GM23338 (cell line): ENCODE data around the gene NTM. TPM values are rescaled to one million over a fixed set of nuclear protein-coding genes. Genes with fewer than 3 reads are reported as not detected.

Experiments
- ATAC-seq: fragments of 200-7000 bp; cut with Tn5 transposase; 3 replicates; pipeline ENCODE4 v1.9.1; 2020
- DNase-seq: peaks from one replicate; pipeline ENCODE4 v3.0.0-alpha.2; 2015; ENCODE audit warnings: low spot score
- H2AFZ ChIP-seq: fragments of 200-600 bp; sonication (generic); 2 replicates; pipeline ENCODE4 v1.8.0; 2016; ENCODE audit warnings: antibody characterized with exemption, mild to moderate bottlenecking, moderate library complexity
- H3F3A ChIP-seq: fragments of 200-600 bp; sonication (generic); replicated peaks from 2 replicates; pipeline ENCODE4 v1.8.0; 2017; ENCODE audit warnings: antibody characterized with exemption, mixed run types, low read depth
- H3K27ac ChIP-seq: fragments of 200-600 bp; sonication (generic); 2 replicates; pipeline ENCODE4 v1.6.1; 2016; ENCODE audit warnings: low read depth
- H3K27me3 ChIP-seq: fragments of 200-600 bp; sonication (generic); 2 replicates; pipeline ENCODE4 v1.8.0; 2016; ENCODE audit warnings: mild to moderate bottlenecking, mixed run types, moderate library complexity; ENCODE audit not compliant: insufficient read depth
- H3K36me3 ChIP-seq: fragments of 200-600 bp; sonication (generic); 2 replicates; pipeline ENCODE4 v1.8.0; 2016; ENCODE audit warnings: mild to moderate bottlenecking; ENCODE audit not compliant: insufficient read depth
- H3K4me1 ChIP-seq: fragments of 200-600 bp; sonication (generic); 2 replicates; pipeline ENCODE4 v1.8.0; 2016; ENCODE audit warnings: mild to moderate bottlenecking, moderate library complexity; ENCODE audit not compliant: insufficient read depth
- H3K4me2 ChIP-seq: fragments of 200-600 bp; sonication (generic); 2 replicates; pipeline ENCODE4 v1.7.1; 2017; ENCODE audit warnings: mixed run types
- H3K4me3 ChIP-seq: fragments of 200-600 bp; sonication (generic); 2 replicates; pipeline ENCODE4 v1.6.1; 2016; ENCODE audit warnings: mixed run types
- H3K79me2 ChIP-seq: fragments of 200-600 bp; sonication (generic); replicated peaks from 2 replicates; pipeline ENCODE4 v1.8.0; 2017; ENCODE audit warnings: mild to moderate bottlenecking; ENCODE audit not compliant: insufficient read depth
- H3K9me2 ChIP-seq: fragments of 200-600 bp; sonication (generic); 2 replicates; pipeline ENCODE4 v1.8.0; 2017; ENCODE audit not compliant: insufficient read depth
- H4K20me1 ChIP-seq: fragments of 200-600 bp; sonication (generic); replicated peaks from 2 replicates; pipeline ENCODE4 v1.8.0; 2017; ENCODE audit warnings: mild to moderate bottlenecking; ENCODE audit not compliant: insufficient read depth
- H3K27ac Mint-ChIP-seq: 2 replicates; pipeline ENCODE4 v1.8.0; 2020; ENCODE audit warnings: inconsistent platforms, mild to moderate bottlenecking, moderate library complexity, mixed read lengths
- H3K27me3 Mint-ChIP-seq: 3 replicates; pipeline ENCODE4 v1.8.0; 2022; ENCODE audit warnings: low read depth, mild to moderate bottlenecking, moderate library complexity, mixed read lengths, inconsistent platforms; ENCODE audit not compliant: insufficient read depth, poor library complexity
- H3K36me3 Mint-ChIP-seq: 3 replicates; pipeline ENCODE4 v1.8.0; 2021; ENCODE audit warnings: low read depth, mild to moderate bottlenecking, inconsistent platforms, moderate library complexity, mixed read lengths
- H3K4me1 Mint-ChIP-seq: 3 replicates; pipeline ENCODE4 v1.8.0; 2020; ENCODE audit warnings: mild to moderate bottlenecking, inconsistent platforms, mixed read lengths
- H3K4me3 Mint-ChIP-seq: 3 replicates; pipeline ENCODE4 v1.8.0; 2021; ENCODE audit warnings: moderate library complexity, mild to moderate bottlenecking, inconsistent platforms, mixed read lengths
- H3K9me3 Mint-ChIP-seq: 3 replicates; pipeline ENCODE4 v1.8.0; 2020; ENCODE audit warnings: moderate library complexity, mild to moderate bottlenecking, inconsistent platforms, mixed read lengths
- CREB1 ChIP-seq: fragments of 250-450 bp; sonication (Bioruptor Pico); IDR thresholded peaks from 2 replicates; pipeline ENCODE4 v1.5.0; 2020; ENCODE audit warnings: low read depth, mild to moderate bottlenecking, moderate library complexity
- EZH2 ChIP-seq: fragments of 200-600 bp; sonication (generic); IDR thresholded peaks from one replicate; pipeline ENCODE4 v1.8.0; 2017; ENCODE audit warnings: antibody characterized with exemption, mild to moderate bottlenecking, low read depth; ENCODE audit not compliant: unreplicated experiment
- EZH2phosphoT487 ChIP-seq: fragments of 200-600 bp; sonication (generic); IDR thresholded peaks from one replicate; pipeline ENCODE4 v1.8.1; 2018; ENCODE audit warnings: antibody characterized with exemption; ENCODE audit not compliant: unreplicated experiment
- JUNB ChIP-seq: IDR thresholded peaks from one replicate; pipeline ENCODE4 v1.6.1; 2016; ENCODE audit warnings: antibody characterized with exemption; ENCODE audit not compliant: unreplicated experiment
- NANOG ChIP-seq: IDR thresholded peaks from 2 replicates; pipeline ENCODE4 v1.6.1; 2016; ENCODE audit warnings: antibody characterized with exemption, borderline replicate concordance
- POLR2AphosphoS5 ChIP-seq: IDR thresholded peaks from 2 replicates; pipeline ENCODE4 v1.6.1; 2016; ENCODE audit warnings: antibody characterized with exemption, low read depth
- STAT1 ChIP-seq: IDR thresholded peaks from one replicate; pipeline ENCODE4 v1.6.1; 2016; ENCODE audit warnings: antibody characterized with exemption; ENCODE audit not compliant: unreplicated experiment
- ZNF114 ChIP-seq: fragments of 250-450 bp; sonication (Bioruptor Pico); IDR thresholded peaks from 2 replicates; pipeline ENCODE4 v1.5.0; 2020; ENCODE audit warnings: mild to moderate bottlenecking, moderate library complexity
- ZNF331 ChIP-seq: fragments of 250-450 bp; sonication (Bioruptor Pico); IDR thresholded peaks from 2 replicates; pipeline ENCODE4 v1.5.0; 2020; ENCODE audit warnings: low read depth, mild to moderate bottlenecking, moderate library complexity
- polyA plus RNA-seq: library from polyadenylated mRNA; unstranded; fragments of >200 nt; fragmentation: Nextera tagmentation; extraction: Ambion mirVana; gene quantifications from 2 replicates; pipeline ENCODE4 v1.2.1, GENCODE V29; 2016
- total RNA-seq: library from RNA; depleted of rRNA; stranded (reverse); fragments of >200 nt; shearing (Covaris generic); gene quantifications from 2 replicates; pipeline ENCODE4 v1.2.3, GENCODE V29; 2014
- TF ChIP-seq, protein P1 (sequence below), 2 experiments: fragments of 200-600 bp in 1 of 2; sonication (generic) in 1 of 2; conservative IDR thresholded peaks; 2 replicates each; pipeline versions ENCODE4 v1.5.1 to v1.6.1; 2016 to 2017; ENCODE audit warnings: antibody characterized with exemption in 2 of 2, low read depth in 2 of 2, mild to moderate bottlenecking in 2 of 2, moderate library complexity in 1 of 2
- TF ChIP-seq, protein P2 (sequence below): IDR thresholded peaks from 2 replicates; pipeline ENCODE4 v1.6.1; 2016; ENCODE audit warnings: antibody characterized with exemption
- TF ChIP-seq, protein P3 (sequence below): fragments of 250-450 bp; sonication (Bioruptor Pico); IDR thresholded peaks from 2 replicates; pipeline ENCODE4 v1.5.0; 2020; ENCODE audit warnings: mild to moderate bottlenecking, moderate library complexity
- TF ChIP-seq, protein P4 (sequence below): IDR thresholded peaks from one replicate; pipeline ENCODE4 v1.6.1; 2018; ENCODE audit warnings: antibody characterized with exemption; ENCODE audit not compliant: unreplicated experiment

Gene NTM
- total and polyA plus RNA-seq, 2 experiments from 2014 or later: 10.6 to 14.6 TPM

DNA sequence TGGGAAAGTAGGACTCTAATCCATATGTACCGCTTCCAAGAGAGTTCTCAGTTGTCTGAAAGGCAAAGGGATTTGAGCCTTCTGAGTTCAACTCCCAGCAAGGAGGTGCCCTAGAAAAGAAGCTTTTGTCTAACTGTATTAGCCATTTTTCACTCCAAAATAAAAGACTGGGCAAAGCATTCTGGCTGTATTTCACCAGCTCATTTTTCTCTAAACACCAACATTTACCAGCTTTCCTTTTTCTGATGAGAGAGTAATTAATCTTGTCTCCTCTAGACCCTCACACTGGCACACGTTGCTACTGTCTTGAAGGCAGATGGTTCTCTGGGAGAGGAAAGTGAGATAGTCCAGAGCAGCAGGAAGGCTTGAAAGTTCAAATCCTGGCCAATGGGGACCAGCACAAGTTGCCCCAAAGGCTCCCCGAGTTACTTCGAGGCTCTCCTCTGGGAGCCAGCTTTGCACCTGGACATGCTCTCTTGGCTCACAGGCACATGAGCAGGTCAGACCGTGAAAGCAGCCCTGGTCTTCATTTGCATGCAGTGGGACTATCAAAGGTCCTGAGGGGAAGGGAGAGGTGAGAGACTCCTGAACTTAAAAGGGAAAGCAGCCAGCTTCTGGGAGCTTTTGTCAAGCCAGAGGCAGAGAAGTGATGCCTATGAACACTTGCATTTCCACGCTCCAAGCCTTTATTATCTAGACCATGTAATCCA lies 100.0 kb downstream of the NTM start:
- TF ChIP-seq EZH2 (no peak), NANOG (no peak), JUNB (no peak), POLR2AphosphoS5 (no peak), EZH2phosphoT487 (no peak), ZNF331 (CRISPR knock-in tag) (no peak), ZNF114 (CRISPR knock-in tag) (no peak), STAT1 (no peak), CREB1 (CRISPR knock-in tag) (no peak)
- TF ChIP-seq, protein P1, sequence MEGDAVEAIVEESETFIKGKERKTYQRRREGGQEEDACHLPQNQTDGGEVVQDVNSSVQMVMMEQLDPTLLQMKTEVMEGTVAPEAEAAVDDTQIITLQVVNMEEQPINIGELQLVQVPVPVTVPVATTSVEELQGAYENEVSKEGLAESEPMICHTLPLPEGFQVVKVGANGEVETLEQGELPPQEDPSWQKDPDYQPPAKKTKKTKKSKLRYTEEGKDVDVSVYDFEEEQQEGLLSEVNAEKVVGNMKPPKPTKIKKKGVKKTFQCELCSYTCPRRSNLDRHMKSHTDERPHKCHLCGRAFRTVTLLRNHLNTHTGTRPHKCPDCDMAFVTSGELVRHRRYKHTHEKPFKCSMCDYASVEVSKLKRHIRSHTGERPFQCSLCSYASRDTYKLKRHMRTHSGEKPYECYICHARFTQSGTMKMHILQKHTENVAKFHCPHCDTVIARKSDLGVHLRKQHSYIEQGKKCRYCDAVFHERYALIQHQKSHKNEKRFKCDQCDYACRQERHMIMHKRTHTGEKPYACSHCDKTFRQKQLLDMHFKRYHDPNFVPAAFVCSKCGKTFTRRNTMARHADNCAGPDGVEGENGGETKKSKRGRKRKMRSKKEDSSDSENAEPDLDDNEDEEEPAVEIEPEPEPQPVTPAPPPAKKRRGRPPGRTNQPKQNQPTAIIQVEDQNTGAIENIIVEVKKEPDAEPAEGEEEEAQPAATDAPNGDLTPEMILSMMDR (conservative IDR thresholded peaks at IDR 0.05; ENCODE audit: low read depth in 2 of 2): no peak
- TF ChIP-seq, protein P2, sequence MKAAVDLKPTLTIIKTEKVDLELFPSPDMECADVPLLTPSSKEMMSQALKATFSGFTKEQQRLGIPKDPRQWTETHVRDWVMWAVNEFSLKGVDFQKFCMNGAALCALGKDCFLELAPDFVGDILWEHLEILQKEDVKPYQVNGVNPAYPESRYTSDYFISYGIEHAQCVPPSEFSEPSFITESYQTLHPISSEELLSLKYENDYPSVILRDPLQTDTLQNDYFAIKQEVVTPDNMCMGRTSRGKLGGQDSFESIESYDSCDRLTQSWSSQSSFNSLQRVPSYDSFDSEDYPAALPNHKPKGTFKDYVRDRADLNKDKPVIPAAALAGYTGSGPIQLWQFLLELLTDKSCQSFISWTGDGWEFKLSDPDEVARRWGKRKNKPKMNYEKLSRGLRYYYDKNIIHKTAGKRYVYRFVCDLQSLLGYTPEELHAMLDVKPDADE: no peak
- TF ChIP-seq, protein P3, sequence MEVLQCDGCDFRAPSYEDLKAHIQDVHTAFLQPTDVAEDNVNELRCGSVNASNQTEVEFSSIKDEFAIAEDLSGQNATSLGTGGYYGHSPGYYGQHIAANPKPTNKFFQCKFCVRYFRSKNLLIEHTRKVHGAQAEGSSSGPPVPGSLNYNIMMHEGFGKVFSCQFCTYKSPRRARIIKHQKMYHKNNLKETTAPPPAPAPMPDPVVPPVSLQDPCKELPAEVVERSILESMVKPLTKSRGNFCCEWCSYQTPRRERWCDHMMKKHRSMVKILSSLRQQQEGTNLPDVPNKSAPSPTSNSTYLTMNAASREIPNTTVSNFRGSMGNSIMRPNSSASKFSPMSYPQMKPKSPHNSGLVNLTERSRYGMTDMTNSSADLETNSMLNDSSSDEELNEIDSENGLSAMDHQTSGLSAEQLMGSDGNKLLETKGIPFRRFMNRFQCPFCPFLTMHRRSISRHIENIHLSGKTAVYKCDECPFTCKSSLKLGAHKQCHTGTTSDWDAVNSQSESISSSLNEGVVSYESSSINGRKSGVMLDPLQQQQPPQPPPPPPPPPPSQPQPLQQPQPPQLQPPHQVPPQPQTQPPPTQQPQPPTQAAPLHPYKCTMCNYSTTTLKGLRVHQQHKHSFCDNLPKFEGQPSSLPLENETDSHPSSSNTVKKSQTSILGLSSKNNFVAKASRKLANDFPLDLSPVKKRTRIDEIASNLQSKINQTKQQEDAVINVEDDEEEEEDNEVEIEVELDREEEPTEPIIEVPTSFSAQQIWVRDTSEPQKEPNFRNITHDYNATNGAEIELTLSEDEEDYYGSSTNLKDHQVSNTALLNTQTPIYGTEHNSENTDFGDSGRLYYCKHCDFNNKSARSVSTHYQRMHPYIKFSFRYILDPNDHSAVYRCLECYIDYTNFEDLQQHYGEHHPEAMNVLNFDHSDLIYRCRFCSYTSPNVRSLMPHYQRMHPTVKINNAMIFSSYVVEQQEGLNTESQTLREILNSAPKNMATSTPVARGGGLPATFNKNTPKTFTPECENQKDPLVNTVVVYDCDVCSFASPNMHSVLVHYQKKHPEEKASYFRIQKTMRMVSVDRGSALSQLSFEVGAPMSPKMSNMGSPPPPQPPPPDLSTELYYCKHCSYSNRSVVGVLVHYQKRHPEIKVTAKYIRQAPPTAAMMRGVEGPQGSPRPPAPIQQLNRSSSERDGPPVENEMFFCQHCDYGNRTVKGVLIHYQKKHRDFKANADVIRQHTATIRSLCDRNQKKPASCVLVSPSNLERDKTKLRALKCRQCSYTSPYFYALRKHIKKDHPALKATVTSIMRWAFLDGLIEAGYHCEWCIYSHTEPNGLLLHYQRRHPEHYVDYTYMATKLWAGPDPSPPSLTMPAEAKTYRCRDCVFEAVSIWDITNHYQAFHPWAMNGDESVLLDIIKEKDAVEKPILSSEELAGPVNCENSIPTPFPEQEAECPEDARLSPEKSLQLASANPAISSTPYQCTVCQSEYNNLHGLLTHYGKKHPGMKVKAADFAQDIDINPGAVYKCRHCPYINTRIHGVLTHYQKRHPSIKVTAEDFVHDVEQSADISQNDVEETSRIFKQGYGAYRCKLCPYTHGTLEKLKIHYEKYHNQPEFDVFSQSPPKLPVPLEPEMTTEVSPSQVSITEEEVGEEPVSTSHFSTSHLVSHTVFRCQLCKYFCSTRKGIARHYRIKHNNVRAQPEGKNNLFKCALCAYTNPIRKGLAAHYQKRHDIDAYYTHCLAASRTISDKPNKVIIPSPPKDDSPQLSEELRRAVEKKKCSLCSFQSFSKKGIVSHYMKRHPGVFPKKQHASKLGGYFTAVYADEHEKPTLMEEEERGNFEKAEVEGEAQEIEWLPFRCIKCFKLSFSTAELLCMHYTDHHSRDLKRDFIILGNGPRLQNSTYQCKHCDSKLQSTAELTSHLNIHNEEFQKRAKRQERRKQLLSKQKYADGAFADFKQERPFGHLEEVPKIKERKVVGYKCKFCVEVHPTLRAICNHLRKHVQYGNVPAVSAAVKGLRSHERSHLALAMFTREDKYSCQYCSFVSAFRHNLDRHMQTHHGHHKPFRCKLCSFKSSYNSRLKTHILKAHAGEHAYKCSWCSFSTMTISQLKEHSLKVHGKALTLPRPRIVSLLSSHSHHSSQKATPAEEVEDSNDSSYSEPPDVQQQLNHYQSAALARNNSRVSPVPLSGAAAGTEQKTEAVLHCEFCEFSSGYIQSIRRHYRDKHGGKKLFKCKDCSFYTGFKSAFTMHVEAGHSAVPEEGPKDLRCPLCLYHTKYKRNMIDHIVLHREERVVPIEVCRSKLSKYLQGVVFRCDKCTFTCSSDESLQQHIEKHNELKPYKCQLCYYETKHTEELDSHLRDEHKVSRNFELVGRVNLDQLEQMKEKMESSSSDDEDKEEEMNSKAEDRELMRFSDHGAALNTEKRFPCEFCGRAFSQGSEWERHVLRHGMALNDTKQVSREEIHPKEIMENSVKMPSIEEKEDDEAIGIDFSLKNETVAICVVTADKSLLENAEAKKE (CRISPR knock-in tag): no peak
- TF ChIP-seq, protein P4, sequence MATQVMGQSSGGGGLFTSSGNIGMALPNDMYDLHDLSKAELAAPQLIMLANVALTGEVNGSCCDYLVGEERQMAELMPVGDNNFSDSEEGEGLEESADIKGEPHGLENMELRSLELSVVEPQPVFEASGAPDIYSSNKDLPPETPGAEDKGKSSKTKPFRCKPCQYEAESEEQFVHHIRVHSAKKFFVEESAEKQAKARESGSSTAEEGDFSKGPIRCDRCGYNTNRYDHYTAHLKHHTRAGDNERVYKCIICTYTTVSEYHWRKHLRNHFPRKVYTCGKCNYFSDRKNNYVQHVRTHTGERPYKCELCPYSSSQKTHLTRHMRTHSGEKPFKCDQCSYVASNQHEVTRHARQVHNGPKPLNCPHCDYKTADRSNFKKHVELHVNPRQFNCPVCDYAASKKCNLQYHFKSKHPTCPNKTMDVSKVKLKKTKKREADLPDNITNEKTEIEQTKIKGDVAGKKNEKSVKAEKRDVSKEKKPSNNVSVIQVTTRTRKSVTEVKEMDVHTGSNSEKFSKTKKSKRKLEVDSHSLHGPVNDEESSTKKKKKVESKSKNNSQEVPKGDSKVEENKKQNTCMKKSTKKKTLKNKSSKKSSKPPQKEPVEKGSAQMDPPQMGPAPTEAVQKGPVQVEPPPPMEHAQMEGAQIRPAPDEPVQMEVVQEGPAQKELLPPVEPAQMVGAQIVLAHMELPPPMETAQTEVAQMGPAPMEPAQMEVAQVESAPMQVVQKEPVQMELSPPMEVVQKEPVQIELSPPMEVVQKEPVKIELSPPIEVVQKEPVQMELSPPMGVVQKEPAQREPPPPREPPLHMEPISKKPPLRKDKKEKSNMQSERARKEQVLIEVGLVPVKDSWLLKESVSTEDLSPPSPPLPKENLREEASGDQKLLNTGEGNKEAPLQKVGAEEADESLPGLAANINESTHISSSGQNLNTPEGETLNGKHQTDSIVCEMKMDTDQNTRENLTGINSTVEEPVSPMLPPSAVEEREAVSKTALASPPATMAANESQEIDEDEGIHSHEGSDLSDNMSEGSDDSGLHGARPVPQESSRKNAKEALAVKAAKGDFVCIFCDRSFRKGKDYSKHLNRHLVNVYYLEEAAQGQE: no peak
- Histone ChIP-seq H3K9me2 (peaks cover 11% of the 10 kb centered on the region; the same call in 1 of the 2 replicates), H3K27ac (no peak overlapping the region), H3K4me2 (no peak overlapping the region), H2AFZ (no peak overlapping the region), H3K27me3 (no peaks in the 10 kb centered on the region), H3K36me3 (no peaks in the 10 kb centered on the region), H4K20me1 (no peaks in the 10 kb centered on the region), H3K79me2 (no peaks in the 10 kb centered on the region), H3K4me3 (no peak overlapping the region), H3K4me1 (peaks cover 24% of the 10 kb centered on the region), H3F3A (no peaks in the 10 kb centered on the region)
- Mint-ChIP-seq H3K9me3 (no peaks in the 10 kb centered on the region), H3K4me3 (no peak overlapping the region), H3K27ac (no peak overlapping the region), H3K4me1 (peaks cover 34% of the 10 kb centered on the region), H3K27me3 (peaks cover 3% of the 10 kb centered on the region), H3K36me3 (no peaks in the 10 kb centered on the region)
- DNase-seq (peak; percentile 11), ATAC-seq (peak; percentile 19; the same call in 2 of the 3 replicates)
